NCI-H524 (cell line): ENCODE measurements around the gene RASSF6.
"Not testable (repeated sequence)": the region's sequence is repeated elsewhere in the genome, so short reads cannot be mapped to it uniquely, and the experiment has no call there.

Experiments
- DNase-seq, 2 experiments: peaks; one replicate each; lab custom pipeline; 2025; lab: John Stamatoyannopoulos, UW

The RASSF6 gene

GRCh38 chr4:73612032-73612431 is 8.2 kb downstream of the RASSF6 start:
- DNase-seq: no peak

GRCh38 chr4:73609706-73610105 is 10.5 kb downstream of the RASSF6 start:
- DNase-seq: no peak

- no peak for DNase-seq
Measured at GRCh38 chr4:73608689-73609594, 11.3 kb downstream of the RASSF6 start.

GRCh38 chr4:73607375-73608033 is 12.7 kb downstream of the RASSF6 start:
- DNase-seq: no peak

GRCh38 chr4:73606465-73606974 is 13.7 kb downstream of the RASSF6 start:
- no peak for DNase-seq

GRCh38 chr4:73603854-73604584 is 16.2 kb downstream of the RASSF6 start:
- no peak for DNase-seq

- no peak for DNase-seq
Measured at GRCh38 chr4:73603271-73603710, 16.9 kb downstream of the RASSF6 start.

- DNase-seq: peak in 1 of 2 experiments; percentile 37
Measured at GRCh38 chr4:73600954-73601353, 19.3 kb downstream of the RASSF6 start.

GRCh38 chr4:73599182-73599581 is 21.1 kb downstream of the RASSF6 start:
- peak in 1 of 2 experiments; percentile 22 for DNase-seq

GRCh38 chr4:73597594-73597993 is 22.6 kb downstream of the RASSF6 start:
- no peak for DNase-seq

- not testable (repeated sequence) for DNase-seq
Measured at GRCh38 chr4:73597183-73597582, 23.1 kb downstream of the RASSF6 start.

- no peak for DNase-seq
Measured at GRCh38 chr4:73596001-73596400, 24.2 kb downstream of the RASSF6 start.

GRCh38 chr4:73593631-73594241 is 26.5 kb downstream of the RASSF6 start:
- DNase-seq: peak in 1 of 2 experiments; percentile 18

GRCh38 chr4:73589887-73590801 is 30.1 kb downstream of the RASSF6 start:
- peak in 1 of 2 experiments; percentile 48 for DNase-seq

- no peak for DNase-seq
Measured at GRCh38 chr4:73589261-73589847, 30.9 kb downstream of the RASSF6 start.

- no peak for DNase-seq
Measured at GRCh38 chr4:73588613-73589012, 31.6 kb downstream of the RASSF6 start.

GRCh38 chr4:73586666-73587065 is 33.6 kb downstream of the RASSF6 start:
- DNase-seq: no peak

- no peak for DNase-seq
Measured at GRCh38 chr4:73586040-73586439, 34.2 kb downstream of the RASSF6 start.

- no peak for DNase-seq
Measured at GRCh38 chr4:73585345-73585744, 34.9 kb downstream of the RASSF6 start.

- no peak for DNase-seq
Measured at GRCh38 chr4:73583666-73584065, 36.6 kb downstream of the RASSF6 start.
